HCT116 (cell line): ENCODE measurements around the gene CCDC88C.
"Not testable (repeated sequence)": the region's sequence is repeated elsewhere in the genome, so short reads cannot be mapped to it uniquely, and the experiment has no call there.

ENCODE experiments used
- POLR2A ChIP-seq: IDR thresholded peaks from 2 replicates; pipeline ENCODE4 v1.7.0; 2011; ENCODE audit warnings: borderline replicate concordance; ENCODE audit not compliant: insufficient read depth, insufficient read length; ENCODE audit errors: extremely low read depth
- POLR2AphosphoS5 ChIP-seq: IDR thresholded peaks from 2 replicates; pipeline ENCODE4 v1.6.1; 2011; ENCODE audit warnings: mild to moderate bottlenecking, low read depth, low read length, moderate library complexity
- SRF ChIP-seq: IDR thresholded peaks from 2 replicates; pipeline ENCODE4 v1.6.1; 2012; ENCODE audit warnings: low read depth
- TF ChIP-seq, protein P1 (sequence below), 3 experiments: fragments of 200-600 bp in 1 of 3; sonication (generic) in 1 of 3; IDR thresholded peaks in 2 of 3; conservative IDR thresholded peaks in 1 of 3; 2 replicates each; pipeline ENCODE4 v1.5.1; 2012 to 2017; ENCODE audit warnings: low read depth in 2 of 3, low read length in 2 of 3, antibody characterized with exemption in 1 of 3, borderline replicate concordance in 1 of 3, control low read depth in 1 of 3, mild to moderate bottlenecking in 1 of 3, mixed read lengths in 1 of 3, mixed run types in 1 of 3, moderate library complexity in 1 of 3; ENCODE audit not compliant: insufficient read depth in 1 of 3
- TF ChIP-seq, protein P2 (sequence below): IDR thresholded peaks from 2 replicates; pipeline ENCODE4 v1.6.1; 2011; ENCODE audit warnings: mild to moderate bottlenecking, low read length, moderate library complexity; ENCODE audit not compliant: insufficient replicate concordance; ENCODE audit errors: extremely low read depth
- TF ChIP-seq, protein P3 (sequence below): IDR thresholded peaks from 2 replicates; pipeline ENCODE4 v1.6.1; 2012; ENCODE audit warnings: low read depth
- TF ChIP-seq, protein P4 (sequence below): IDR thresholded peaks from 2 replicates; pipeline ENCODE4 v1.6.1; 2012

DNA sequence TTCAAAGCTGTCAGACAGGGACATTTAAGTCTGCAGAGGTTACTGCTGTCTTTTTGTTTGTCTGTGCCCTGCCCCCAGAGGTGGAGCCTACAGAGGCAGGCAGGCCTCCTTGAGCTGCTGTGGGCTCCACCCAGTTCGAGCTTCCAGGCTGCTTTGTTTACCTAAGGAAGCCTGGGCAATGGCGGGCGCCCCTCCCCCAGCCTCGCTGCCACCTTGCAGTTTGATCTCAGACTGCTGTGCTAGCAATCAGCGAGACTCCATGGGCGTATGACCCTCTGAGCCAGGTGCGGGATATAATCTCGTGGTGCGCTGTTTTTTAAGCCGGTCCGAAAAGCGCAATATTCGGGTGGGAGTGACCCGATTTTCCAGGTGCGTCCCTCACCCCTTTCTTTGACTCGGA is 18.6 kb upstream of the CCDC88C start:
- TF ChIP-seq, protein P1, sequence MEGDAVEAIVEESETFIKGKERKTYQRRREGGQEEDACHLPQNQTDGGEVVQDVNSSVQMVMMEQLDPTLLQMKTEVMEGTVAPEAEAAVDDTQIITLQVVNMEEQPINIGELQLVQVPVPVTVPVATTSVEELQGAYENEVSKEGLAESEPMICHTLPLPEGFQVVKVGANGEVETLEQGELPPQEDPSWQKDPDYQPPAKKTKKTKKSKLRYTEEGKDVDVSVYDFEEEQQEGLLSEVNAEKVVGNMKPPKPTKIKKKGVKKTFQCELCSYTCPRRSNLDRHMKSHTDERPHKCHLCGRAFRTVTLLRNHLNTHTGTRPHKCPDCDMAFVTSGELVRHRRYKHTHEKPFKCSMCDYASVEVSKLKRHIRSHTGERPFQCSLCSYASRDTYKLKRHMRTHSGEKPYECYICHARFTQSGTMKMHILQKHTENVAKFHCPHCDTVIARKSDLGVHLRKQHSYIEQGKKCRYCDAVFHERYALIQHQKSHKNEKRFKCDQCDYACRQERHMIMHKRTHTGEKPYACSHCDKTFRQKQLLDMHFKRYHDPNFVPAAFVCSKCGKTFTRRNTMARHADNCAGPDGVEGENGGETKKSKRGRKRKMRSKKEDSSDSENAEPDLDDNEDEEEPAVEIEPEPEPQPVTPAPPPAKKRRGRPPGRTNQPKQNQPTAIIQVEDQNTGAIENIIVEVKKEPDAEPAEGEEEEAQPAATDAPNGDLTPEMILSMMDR (IDR thresholded peaks at IDR 0.05 in 2 of 3, conservative IDR thresholded peaks at IDR 0.05 in 1 of 3; ENCODE audit: borderline replicate concordance in 1 of 3, insufficient read depth in 1 of 3, low read depth in 2 of 3, low read length in 2 of 3): not testable (repeated sequence)
- TF ChIP-seq, protein P2, sequence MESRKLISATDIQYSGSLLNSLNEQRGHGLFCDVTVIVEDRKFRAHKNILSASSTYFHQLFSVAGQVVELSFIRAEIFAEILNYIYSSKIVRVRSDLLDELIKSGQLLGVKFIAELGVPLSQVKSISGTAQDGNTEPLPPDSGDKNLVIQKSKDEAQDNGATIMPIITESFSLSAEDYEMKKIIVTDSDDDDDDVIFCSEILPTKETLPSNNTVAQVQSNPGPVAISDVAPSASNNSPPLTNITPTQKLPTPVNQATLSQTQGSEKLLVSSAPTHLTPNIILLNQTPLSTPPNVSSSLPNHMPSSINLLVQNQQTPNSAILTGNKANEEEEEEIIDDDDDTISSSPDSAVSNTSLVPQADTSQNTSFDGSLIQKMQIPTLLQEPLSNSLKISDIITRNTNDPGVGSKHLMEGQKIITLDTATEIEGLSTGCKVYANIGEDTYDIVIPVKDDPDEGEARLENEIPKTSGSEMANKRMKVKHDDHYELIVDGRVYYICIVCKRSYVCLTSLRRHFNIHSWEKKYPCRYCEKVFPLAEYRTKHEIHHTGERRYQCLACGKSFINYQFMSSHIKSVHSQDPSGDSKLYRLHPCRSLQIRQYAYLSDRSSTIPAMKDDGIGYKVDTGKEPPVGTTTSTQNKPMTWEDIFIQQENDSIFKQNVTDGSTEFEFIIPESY: not testable (repeated sequence)
- not testable (repeated sequence) for TF ChIP-seq POLR2A, POLR2AphosphoS5, SRF
- TF ChIP-seq, protein P3, sequence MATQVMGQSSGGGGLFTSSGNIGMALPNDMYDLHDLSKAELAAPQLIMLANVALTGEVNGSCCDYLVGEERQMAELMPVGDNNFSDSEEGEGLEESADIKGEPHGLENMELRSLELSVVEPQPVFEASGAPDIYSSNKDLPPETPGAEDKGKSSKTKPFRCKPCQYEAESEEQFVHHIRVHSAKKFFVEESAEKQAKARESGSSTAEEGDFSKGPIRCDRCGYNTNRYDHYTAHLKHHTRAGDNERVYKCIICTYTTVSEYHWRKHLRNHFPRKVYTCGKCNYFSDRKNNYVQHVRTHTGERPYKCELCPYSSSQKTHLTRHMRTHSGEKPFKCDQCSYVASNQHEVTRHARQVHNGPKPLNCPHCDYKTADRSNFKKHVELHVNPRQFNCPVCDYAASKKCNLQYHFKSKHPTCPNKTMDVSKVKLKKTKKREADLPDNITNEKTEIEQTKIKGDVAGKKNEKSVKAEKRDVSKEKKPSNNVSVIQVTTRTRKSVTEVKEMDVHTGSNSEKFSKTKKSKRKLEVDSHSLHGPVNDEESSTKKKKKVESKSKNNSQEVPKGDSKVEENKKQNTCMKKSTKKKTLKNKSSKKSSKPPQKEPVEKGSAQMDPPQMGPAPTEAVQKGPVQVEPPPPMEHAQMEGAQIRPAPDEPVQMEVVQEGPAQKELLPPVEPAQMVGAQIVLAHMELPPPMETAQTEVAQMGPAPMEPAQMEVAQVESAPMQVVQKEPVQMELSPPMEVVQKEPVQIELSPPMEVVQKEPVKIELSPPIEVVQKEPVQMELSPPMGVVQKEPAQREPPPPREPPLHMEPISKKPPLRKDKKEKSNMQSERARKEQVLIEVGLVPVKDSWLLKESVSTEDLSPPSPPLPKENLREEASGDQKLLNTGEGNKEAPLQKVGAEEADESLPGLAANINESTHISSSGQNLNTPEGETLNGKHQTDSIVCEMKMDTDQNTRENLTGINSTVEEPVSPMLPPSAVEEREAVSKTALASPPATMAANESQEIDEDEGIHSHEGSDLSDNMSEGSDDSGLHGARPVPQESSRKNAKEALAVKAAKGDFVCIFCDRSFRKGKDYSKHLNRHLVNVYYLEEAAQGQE: not testable (repeated sequence)
- TF ChIP-seq, protein P4, sequence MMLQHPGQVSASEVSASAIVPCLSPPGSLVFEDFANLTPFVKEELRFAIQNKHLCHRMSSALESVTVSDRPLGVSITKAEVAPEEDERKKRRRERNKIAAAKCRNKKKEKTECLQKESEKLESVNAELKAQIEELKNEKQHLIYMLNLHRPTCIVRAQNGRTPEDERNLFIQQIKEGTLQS: not testable (repeated sequence)
